Suprapubic skin (tissue), 3 donors: ENCODE measurements around the gene PWWP2A.
"Not testable (repeated sequence)": the region's sequence is repeated elsewhere in the genome, so short reads cannot be mapped to it uniquely, and the experiment has no call there.

Experiments
- CTCF ChIP-seq, 2 donors: fragments of 200-600 bp in 1 of 2; fragments of 450-650 bp in 1 of 2; sonication (generic) in 1 of 2; IDR thresholded peaks; one replicate each; pipeline ENCODE4 v1.5.1; 2016 to 2019; ENCODE audit warnings: antibody characterized with exemption in 2 of 2, mild to moderate bottlenecking in 1 of 2, moderate library complexity in 1 of 2
- POLR2A ChIP-seq, 2 donors: fragments of 450-650 bp; IDR thresholded peaks; one replicate each; pipeline ENCODE4 v1.6.1; 2017; ENCODE audit warnings: antibody characterized with exemption in 2 of 2, mild to moderate bottlenecking in 2 of 2, moderate library complexity in 2 of 2

GRCh38 chr5:160144436-160144835 lies 25.2 kb upstream of the PWWP2A start:
- TF ChIP-seq CTCF, POLR2A (IDR thresholded peaks at IDR 0.05): not testable (repeated sequence)
